Smooth muscle cell (in vitro differentiated cells): ENCODE results near the gene PPP1R16B. TPM values are rescaled to one million over a fixed set of nuclear protein-coding genes. Genes with fewer than 3 reads are reported as not detected.

Experiments
- DNase-seq: peaks from one replicate; lab custom pipeline; 2025; ENCODE audit not compliant: unreplicated experiment; lab: John Stamatoyannopoulos, UW
- H2AFZ ChIP-seq: fragments of 200-600 bp; sonication (generic); 2 replicates; pipeline ENCODE4 v1.6.0; 2016; ENCODE audit warnings: antibody characterized with exemption, low read depth, mild to moderate bottlenecking
- H3F3A ChIP-seq: fragments of 200-600 bp; sonication (generic); 2 replicates; pipeline ENCODE4 v1.6.0; 2017; ENCODE audit warnings: antibody characterized with exemption, low read depth
- H3K27ac ChIP-seq: fragments of 200-600 bp; sonication (generic); 2 replicates; pipeline ENCODE4 v1.5.1; 2016; ENCODE audit warnings: low read depth, mild to moderate bottlenecking
- H3K27me3 ChIP-seq: fragments of 200-600 bp; sonication (generic); 2 replicates; pipeline ENCODE4 v1.6.1; 2016; ENCODE audit warnings: low read depth, mild to moderate bottlenecking
- H3K36me3 ChIP-seq: fragments of 200-600 bp; sonication (generic); 2 replicates; pipeline ENCODE4 v1.5.1; 2016; ENCODE audit warnings: low read depth
- H3K4me1 ChIP-seq: fragments of 200-600 bp; sonication (generic); 2 replicates; pipeline ENCODE4 v1.5.1; 2016; ENCODE audit warnings: low read depth
- H3K4me2 ChIP-seq: fragments of 200-600 bp; sonication (generic); 2 replicates; pipeline ENCODE4 v1.6.0; 2016; ENCODE audit warnings: mild to moderate bottlenecking
- H3K4me3 ChIP-seq: fragments of 200-600 bp; sonication (generic); 2 replicates; pipeline ENCODE4 v1.5.1; 2016; ENCODE audit warnings: mild to moderate bottlenecking
- H3K79me2 ChIP-seq: fragments of 200-600 bp; sonication (generic); 2 replicates; pipeline ENCODE4 v1.6.0; 2016; ENCODE audit warnings: low read depth, mild to moderate bottlenecking
- H3K9ac ChIP-seq: fragments of 200-600 bp; sonication (generic); 2 replicates; pipeline ENCODE4 v1.6.0; 2016; ENCODE audit warnings: low read depth
- H3K9me3 ChIP-seq: fragments of 200-600 bp; sonication (generic); replicated peaks from 2 replicates; pipeline ENCODE4 v1.5.1; 2016; ENCODE audit warnings: low read depth
- H4K20me1 ChIP-seq: fragments of 200-600 bp; sonication (generic); 2 replicates; pipeline ENCODE4 v1.6.0; 2016; ENCODE audit warnings: low read depth
- WGBS: methylation state at CpG from one replicate; pipeline ENCODE4 v1.1.7; 2016; ENCODE audit warnings: low lambda C conversion rate; 5-methylcytosine and 5-hydroxymethylcytosine counted together
- polyA plus RNA-seq: library from polyadenylated mRNA; unstranded; fragments of >200 nt; fragmentation: Nextera tagmentation; extraction: Ambion mirVana; gene quantifications from 2 replicates; pipeline ENCODE4 v1.2.1, GENCODE V29; 2016
- total RNA-seq: library from RNA; depleted of rRNA; stranded (reverse); fragments of >200 nt; gene quantifications from 2 replicates; pipeline ENCODE4 v1.2.3, GENCODE V29; 2014
- TF ChIP-seq, protein P1 (sequence below): fragments of 200-600 bp; sonication (generic); IDR thresholded peaks from 2 replicates; pipeline ENCODE4 v1.5.1; 2017; ENCODE audit warnings: borderline replicate concordance, mild to moderate bottlenecking, antibody characterized with exemption; ENCODE audit not compliant: insufficient read depth, poor library complexity, severe bottlenecking

Gene PPP1R16B
- total and polyA plus RNA-seq, 2 experiments from 2014 or later: not detected

DNA sequence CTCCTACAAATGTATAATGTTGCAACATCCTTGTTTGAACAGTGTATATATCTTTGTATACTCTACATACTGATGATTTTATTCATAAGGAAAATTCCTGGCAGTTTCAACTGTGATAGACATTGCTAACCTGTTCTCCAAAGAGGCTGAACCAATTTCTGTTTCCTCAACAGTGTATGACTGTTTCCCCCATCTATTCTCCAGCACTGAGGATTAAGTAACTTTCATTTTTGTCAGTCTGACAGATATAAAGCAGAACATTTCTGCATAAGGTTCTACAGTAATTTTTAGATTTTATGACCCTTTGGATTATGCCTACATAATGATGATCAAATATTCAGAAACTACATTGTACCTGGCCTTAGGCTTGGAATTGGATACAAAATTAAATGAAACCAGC lies 9.9 kb downstream of the PPP1R16B start:
- Histone ChIP-seq H4K20me1 (no peaks in the 10 kb centered on the region), H3K79me2 (no peaks in the 10 kb centered on the region), H3F3A (no peaks in the 10 kb centered on the region), H3K9me3 (no peaks in the 10 kb centered on the region), H3K27me3 (peaks cover 39% of the 10 kb centered on the region), H2AFZ (no peak overlapping the region), H3K4me3 (no peak overlapping the region), H3K36me3 (no peaks in the 10 kb centered on the region), H3K4me1 (no peaks in the 10 kb centered on the region), H3K27ac (no peak overlapping the region), H3K9ac (no peak overlapping the region), H3K4me2 (no peak overlapping the region)
- TF ChIP-seq, protein P1, sequence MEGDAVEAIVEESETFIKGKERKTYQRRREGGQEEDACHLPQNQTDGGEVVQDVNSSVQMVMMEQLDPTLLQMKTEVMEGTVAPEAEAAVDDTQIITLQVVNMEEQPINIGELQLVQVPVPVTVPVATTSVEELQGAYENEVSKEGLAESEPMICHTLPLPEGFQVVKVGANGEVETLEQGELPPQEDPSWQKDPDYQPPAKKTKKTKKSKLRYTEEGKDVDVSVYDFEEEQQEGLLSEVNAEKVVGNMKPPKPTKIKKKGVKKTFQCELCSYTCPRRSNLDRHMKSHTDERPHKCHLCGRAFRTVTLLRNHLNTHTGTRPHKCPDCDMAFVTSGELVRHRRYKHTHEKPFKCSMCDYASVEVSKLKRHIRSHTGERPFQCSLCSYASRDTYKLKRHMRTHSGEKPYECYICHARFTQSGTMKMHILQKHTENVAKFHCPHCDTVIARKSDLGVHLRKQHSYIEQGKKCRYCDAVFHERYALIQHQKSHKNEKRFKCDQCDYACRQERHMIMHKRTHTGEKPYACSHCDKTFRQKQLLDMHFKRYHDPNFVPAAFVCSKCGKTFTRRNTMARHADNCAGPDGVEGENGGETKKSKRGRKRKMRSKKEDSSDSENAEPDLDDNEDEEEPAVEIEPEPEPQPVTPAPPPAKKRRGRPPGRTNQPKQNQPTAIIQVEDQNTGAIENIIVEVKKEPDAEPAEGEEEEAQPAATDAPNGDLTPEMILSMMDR: no peak
- DNase-seq: no peak

DNA sequence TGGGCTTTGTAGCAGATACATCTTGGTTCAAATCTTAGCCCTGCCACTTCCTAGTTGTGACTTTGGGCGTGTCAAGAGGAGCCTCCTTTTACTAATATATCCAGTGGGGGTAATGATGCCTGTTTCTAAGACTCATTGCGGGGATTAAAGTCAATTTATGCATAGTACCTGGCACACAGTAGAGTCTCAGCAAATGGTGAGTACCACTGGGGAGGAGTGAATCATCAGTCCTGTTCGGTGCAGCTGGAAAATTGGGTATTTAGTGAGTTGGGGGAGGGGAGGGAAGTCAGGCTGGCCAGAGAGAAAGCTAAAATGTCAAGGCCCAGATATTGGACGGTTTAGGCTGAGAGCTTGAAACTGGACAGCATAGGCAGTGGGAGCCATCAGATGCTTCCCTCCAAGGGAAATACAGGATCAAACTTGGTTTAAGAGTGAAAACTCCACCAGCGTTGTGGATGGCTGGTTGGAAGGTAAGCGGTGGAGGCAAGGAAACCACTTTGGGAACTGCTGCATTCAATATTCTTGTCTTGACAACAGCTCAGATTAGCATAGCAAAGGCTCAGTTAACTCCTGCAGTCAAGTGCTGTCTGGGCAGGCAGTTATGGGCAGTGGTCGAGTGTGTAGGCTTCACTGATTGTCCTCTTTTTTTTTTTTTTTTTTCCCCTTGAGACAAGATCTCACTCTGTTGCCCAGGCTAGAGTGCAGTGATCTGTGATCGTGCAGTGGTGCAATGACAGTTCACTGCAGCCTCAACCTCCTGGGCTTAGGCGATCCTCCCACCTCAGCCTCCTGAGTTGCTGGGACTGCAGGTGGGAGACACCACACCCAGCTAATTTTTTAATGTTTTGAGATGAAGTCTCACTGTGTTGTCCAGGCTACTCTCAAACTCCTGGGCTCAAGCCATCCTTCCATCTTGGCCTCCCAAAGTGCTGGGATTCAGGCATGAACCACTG lies 12.9 kb downstream of the PPP1R16B start:
- TF ChIP-seq, protein P1: no peak
- no peak overlapping the region for H3K4me3 ChIP-seq
- no peak for DNase-seq

DNA sequence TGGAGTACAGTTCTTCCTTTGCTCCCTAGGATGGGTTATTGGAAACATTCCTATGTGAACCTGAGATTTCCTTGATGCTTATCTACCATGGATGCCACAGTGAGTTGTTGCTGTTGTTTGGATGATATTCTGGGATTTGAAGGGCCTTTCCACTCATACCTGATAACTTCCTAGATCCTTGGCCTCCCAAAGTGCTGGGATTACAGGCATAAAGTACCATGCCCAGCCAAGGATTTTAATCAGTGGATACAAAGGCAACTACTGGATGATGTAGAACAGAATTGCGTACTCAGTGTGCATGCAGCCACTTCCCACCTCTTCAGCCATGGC lies 20.0 kb downstream of the PPP1R16B start:
- WGBS: 81% methylated on average over 1 of the region's 1 CpG
- no peak overlapping the region for H3K4me3 ChIP-seq
- H3K4me1 ChIP-seq: peaks cover 12% of the 10 kb centered on the region
- H3K79me2 ChIP-seq: no peaks in the 10 kb centered on the region
- no peak overlapping the region for H3K27ac ChIP-seq
- H3K9ac ChIP-seq: no peak overlapping the region
- H3F3A ChIP-seq: no peaks in the 10 kb centered on the region
- H2AFZ ChIP-seq: no peak overlapping the region
- no peak for DNase-seq
- H3K4me2 ChIP-seq: no peak overlapping the region
- no peaks in the 10 kb centered on the region for H3K36me3 ChIP-seq
- H4K20me1 ChIP-seq: no peaks in the 10 kb centered on the region
- TF ChIP-seq, protein P1: no peak
- H3K27me3 ChIP-seq: peaks cover 19% of the 10 kb centered on the region
- H3K9me3 ChIP-seq: no peaks in the 10 kb centered on the region

More for the DNA sequence above, 12.9 kb downstream of the PPP1R16B start:
- WGBS: 67% methylated on average over 9 of the region's 9 CpGs
- H3K4me1 ChIP-seq: no peaks in the 10 kb centered on the region
- H3K27ac ChIP-seq: no peak overlapping the region
- H4K20me1 ChIP-seq: no peaks in the 10 kb centered on the region
- no peaks in the 10 kb centered on the region for H3K79me2 ChIP-seq
- no peaks in the 10 kb centered on the region for H3K9me3 ChIP-seq
- no peak overlapping the region for H2AFZ ChIP-seq
- no peaks in the 10 kb centered on the region for H3F3A ChIP-seq
- H3K27me3 ChIP-seq: peaks cover 20% of the 10 kb centered on the region
- H3K9ac ChIP-seq: no peak overlapping the region
- H3K36me3 ChIP-seq: no peaks in the 10 kb centered on the region
- no peak overlapping the region for H3K4me2 ChIP-seq
